HPDE6-E6E7 (cell line): Measurements from ENCODE around the gene GLIS1.

ENCODE experiments used
- DNase-seq: peaks from one replicate; pipeline ENCODE4 v3.0.0; 2011; ENCODE audit warnings: missing footprints; ENCODE audit errors: extremely low spot score

Gene GLIS1

GRCh38 chr1:53693773-53694717 is 44.9 kb downstream of the GLIS1 start:
- DNase-seq, result no peak

DNA sequence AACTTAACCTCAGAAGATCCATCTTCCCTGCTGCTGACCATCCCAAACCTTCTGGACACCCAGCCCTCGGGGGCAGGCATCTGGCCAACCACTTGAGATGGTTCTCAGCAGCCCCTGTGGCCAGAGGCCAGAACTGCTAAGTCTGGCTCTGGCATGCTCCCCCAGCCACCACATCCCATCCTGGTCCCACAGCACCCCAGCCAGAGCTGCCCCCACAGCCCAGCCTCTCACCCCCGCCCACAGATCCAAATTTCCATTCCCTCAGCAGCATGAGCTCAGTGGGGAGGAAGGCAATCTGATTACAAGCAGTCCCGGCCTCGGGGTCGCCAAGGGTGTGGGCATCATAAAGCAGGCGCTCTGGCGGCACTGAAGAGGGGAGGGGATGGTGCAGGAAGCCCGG is 45.6 kb downstream of the GLIS1 start:
- no peak for DNase-seq

DNA sequence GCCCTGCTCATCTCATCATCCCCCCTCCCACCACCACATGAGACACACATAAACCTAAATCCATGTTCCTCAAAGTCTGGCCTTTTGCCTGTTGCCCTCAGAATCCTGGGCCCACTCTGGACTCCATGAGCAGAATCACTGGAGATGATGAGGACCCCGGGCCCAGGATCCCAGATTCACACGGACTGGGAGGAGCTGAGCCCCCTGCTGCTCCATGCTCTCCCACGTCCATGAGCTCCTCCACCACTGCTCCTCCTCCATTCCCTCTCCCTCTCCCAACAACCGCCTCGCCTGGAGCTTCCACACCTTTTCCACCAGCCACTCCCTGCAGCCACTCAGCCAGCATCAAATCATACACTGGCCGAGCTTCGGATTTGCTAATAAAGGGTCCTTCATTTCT is 47.6 kb downstream of the GLIS1 start:
- no peak for DNase-seq

GRCh38 chr1:53690411-53690810 is 48.6 kb downstream of the GLIS1 start:
- DNase-seq, result no peak

GRCh38 chr1:53689736-53690326 is 49.1 kb downstream of the GLIS1 start:
- no peak for DNase-seq

DNA sequence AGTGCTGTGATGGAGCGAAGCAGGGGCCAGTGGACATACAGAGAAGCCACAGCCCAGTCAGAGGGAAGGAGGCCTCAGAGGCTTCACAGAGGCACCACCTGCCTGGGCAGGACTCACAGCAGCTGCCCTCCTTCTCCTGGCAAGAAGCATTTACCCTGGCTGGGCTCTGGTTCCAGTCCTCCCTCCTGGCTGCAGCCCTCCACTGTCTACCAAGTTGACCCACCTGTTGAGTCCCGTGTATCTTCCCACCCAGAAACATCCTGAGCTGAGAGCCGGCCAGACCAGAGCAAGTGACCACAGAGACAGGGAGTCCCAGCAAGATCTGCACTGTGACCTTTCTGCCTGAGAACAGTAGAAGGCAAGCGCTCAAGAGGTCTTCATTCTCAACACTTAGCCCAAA is 49.7 kb downstream of the GLIS1 start:
- DNase-seq, result no peak

DNA sequence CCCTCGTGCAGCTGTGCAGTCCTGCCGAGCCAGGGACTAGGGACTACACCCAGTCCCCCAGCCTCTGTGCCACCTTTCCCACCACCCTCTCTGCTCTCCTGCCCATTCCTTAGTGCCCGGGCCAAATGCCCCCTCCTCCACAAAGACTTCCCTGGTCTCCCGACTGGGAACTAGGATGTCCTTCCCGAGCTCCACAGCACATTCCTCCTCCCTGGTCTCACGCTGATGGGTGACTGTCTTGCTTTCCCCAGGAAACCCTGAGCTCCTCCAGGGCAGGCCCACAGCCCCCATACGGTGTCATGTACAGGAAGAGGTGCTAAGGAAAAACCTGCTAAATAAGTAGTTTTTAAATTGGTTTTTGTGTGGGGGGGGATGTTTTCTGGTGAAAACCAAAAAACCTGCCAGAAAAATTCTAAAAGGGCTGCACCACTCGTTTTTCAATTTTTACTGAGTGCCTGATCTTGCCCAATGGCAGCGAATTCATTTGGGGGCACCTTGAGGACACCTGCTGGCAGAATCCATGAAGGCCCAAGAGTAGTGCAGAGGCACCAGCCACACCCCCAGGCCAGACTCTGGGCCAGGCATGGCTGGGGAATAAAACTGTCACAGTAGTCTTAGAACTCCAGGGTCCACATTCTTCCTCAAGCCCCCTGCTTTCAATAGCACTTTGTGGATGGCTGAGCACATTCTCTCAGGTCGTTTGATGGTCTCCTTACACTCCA is 50.4 kb downstream of the GLIS1 start:
- no peak for DNase-seq

GRCh38 chr1:53687901-53688300 is 51.1 kb downstream of the GLIS1 start:
- no peak for DNase-seq

DNA sequence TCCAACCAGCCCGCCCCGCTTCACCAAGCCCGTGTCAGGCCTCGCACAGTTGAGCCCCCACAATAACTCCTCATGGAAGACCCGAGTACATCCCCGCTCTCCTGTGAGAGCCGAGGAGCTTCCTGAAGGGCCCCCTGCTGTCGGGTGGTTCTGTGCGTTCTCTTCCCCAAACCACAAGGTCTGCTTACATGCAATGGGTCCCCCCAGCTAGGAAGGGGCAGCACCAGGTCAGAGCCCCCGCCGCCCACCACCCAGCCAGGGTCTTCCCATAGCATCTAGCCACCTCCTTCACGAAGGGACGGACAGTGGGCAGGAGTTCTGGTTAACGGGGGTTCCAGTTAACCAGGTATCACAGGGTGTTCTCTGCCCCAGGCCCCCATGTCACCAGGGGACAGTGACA is 51.5 kb downstream of the GLIS1 start:
- no peak for DNase-seq

DNA sequence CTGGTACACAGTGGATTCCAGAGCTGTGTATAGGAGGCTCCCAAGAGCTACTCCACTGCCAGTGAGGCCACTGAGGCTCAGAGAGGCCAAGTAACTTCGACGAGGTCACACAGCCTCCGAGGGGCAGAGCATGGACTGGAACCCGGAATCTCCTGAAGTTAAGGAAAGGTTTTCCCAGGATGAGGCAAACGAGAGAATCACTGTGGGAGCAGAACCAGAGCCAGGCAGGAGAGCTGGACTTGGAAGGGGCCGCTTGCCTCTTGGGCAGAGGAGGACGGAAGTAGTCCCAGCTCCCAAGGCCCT is 52.0 kb downstream of the GLIS1 start:
- DNase-seq, result no peak

DNA sequence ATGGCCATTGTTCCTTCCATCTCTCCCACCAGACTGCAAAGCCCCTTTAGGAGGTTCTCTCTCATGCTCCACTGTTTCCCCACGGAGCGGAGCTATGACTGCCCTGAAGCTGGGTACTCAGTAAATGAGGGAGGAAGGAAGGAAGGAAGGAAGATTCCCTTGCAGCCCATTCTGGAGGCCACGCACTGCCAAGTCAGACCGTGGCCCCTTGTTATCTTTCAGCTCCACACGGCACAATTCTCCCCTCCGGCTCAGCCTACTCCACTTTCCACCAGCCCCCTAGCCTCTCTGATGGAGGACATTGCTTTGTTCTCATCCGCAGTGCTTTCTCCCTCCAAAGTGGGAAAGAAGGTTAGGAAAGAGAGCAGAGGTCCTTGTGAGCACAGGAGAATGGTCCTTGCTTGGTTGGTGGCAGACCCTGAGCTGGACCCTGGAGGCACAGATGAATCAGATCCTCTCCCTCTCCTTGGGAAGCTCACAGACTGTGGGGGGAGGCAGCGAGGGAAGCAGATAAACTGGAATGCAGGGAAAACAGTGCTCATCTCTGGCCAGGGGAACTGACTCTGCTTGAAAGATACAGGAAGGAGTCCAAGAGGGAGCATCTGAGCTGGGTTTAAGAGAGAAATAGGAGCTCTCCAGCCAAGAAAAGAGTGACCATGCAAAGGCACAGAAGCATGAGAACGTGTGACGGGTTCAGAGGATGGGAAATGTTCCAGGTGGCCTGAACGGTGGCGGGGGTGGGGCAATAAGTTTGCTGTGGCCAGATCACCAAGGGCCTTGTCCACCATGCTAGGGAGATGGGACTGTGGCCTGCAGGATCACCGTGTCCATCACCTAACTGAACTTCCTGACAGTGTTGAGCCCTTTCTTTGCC is 52.6 kb downstream of the GLIS1 start:
- DNase-seq, result no peak

GRCh38 chr1:53685272-53686051 is 53.5 kb downstream of the GLIS1 start:
- peak; percentile 21 for DNase-seq

- no peak for DNase-seq
These were observed 54.2 kb downstream of the GLIS1 start for GRCh38 chr1:53684741-53685140.

DNA sequence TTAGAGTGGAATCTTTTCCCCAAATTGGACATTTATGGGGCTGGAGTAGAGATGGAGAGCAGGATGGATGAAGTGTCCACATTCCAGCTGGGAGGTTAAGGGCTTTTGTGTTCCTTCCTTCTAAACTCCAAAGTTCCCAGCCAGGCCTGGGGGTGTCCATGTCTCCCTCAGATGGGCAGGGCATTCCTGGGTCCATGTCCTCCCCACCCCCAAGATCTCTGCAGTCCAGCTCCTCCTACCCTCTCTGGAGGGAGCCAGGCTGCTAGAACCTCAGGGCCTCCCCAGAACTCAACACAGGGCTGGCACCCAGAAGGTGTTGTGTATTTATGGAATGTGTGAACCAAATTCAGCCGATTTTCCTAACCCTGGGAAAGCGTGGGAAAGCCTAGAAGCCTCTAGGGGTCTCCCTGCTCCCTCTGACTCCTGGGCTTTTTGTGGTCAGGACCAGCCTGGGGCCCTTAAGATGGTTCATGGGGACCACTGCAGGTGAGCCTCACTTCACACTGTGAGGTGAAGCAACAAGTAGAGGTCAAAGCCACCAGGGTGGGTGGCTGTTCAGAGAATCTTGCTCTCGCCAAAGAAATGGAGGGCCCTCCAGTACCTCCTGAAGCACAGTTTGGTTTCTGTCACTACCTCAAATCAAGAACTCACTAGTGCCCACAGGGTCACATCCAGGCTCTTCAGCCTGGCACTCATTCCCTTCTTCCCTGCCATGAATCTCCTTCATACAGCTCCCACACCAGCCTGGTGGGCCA is 54.8 kb downstream of the GLIS1 start:
- no peak for DNase-seq

GRCh38 chr1:53682881-53683280 is 56.1 kb downstream of the GLIS1 start:
- DNase-seq, result no peak

GRCh38 chr1:53681977-53682685 is 56.8 kb downstream of the GLIS1 start:
- peak; percentile 65 for DNase-seq

GRCh38 chr1:53681351-53681976 is 57.5 kb downstream of the GLIS1 start:
- DNase-seq, result no peak

GRCh38 chr1:53680868-53681267 is 58.1 kb downstream of the GLIS1 start:
- DNase-seq, result no peak
